ENCODE measurements around the gene LAG3.
A peak's percentile ranks its signal among the peaks of the same experiment; 100 is the strongest.

LAG3 gene

DNA sequence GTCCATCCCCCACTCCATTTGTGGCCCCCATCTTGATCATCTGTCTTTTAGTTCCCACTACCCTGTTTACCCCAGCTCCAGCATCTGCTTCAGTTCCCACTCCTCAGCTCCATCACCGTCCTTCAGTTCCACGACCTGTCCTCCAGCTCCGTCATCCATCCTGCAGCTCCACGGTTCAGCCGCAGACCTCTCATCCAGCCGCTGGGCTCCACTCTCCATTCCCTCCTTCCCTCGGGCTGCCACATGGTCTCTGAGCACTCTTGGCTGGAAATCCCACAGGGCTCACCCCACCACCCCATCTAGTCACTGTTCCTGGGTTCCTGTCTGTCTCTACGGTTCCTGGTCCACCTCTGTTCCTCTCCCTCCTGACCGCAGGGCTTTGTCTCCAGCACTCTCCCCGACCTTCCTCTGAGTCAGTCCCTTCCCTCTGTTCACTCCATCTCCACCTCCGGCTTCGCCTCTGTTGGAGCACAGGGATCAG is 52.6 kb downstream of the LAG3 start:
- no peak for DNase-seq

GRCh38 chr12:6825398-6826124 is 53.2 kb downstream of the LAG3 start:
- DNase-seq: no peak

DNA sequence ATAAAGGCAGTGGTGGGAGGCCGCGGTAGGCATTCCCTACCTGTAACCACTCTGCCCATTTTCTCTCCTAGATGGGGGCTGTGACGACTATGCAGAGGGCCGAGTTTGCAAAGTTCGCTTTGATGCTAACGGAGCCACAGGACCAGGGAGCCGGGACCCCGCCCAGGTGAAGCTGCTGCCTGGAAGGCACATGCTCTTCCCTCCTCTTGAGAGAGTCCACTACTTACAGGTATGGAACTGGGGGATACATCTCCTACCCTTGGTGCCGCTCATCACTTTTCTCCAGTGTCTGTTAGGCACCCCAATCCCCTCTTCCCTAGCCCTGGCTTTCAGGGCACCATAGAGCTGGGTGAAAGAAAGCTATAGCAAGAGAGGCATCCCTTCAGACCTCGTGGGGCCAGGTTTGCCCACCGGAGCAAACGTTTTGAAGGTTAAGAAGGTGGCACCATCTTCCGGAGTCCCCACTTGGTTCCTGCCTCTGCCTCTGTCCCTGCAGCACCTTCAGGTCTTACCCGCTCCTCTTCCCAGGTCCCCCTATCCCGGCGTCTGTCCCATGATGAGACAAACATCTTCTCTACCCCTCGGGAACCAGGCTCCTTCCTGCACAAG is 53.9 kb downstream of the LAG3 start:
- no peak for DNase-seq

- no peak for DNase-seq
Observed at GRCh38 chr12:6826734-6827436, 54.6 kb downstream of the LAG3 start.

DNA sequence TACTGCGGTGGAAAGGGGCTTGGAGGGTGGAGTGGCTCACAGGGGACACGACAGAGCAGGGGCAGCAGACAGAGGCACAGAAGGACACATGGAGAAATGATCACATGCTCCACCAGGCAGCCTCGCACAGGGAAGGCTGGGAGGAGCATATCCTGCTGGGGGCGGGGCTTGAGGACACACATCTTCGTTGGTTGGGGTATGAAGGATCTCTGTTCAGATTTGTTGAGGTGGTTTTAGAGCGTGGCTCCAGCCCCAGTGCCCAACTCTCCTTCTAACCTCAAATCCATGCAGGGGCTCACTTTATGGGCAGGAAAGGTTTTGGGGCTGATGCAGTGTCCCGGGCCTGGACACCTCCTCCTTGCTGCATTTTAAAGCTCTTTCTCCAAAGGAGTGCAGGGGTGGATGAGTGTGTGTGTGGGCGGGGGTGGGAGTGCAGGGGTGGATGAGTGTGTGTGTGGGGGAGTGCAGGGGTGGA is 55.2 kb downstream of the LAG3 start:
- DNase-seq: peak; percentile 40
